ENCODE results near the gene SEM1.

DNA sequence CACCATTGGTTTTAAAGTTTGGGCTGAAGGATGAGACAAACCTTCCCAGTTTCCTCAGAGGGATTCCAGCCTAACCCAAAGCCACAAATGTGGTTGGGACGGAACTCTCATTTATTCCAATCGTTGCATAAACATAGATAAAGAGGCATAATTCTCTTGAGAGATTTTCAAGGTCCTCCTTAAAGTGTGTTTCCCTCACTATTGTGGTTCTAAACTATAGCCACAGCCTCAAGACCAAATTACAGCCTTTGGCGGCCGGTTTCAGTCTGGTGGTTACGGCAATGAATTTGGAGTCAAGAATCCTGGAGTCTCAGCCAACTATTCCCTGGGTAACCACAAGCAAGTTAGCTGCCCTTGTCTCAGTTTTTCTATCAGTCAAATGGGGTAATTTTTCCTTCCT, 42.6 kb downstream of the SEM1 start:
- TF ChIP-seq, protein P1, sequence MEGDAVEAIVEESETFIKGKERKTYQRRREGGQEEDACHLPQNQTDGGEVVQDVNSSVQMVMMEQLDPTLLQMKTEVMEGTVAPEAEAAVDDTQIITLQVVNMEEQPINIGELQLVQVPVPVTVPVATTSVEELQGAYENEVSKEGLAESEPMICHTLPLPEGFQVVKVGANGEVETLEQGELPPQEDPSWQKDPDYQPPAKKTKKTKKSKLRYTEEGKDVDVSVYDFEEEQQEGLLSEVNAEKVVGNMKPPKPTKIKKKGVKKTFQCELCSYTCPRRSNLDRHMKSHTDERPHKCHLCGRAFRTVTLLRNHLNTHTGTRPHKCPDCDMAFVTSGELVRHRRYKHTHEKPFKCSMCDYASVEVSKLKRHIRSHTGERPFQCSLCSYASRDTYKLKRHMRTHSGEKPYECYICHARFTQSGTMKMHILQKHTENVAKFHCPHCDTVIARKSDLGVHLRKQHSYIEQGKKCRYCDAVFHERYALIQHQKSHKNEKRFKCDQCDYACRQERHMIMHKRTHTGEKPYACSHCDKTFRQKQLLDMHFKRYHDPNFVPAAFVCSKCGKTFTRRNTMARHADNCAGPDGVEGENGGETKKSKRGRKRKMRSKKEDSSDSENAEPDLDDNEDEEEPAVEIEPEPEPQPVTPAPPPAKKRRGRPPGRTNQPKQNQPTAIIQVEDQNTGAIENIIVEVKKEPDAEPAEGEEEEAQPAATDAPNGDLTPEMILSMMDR (IDR thresholded peaks at IDR 0.05; ENCODE audit: low read depth, low read length): no peak
- no peak for TF ChIP-seq EZH2phosphoT487 (IDR thresholded peaks at IDR 0.05; ENCODE audit: low read depth)
